Body of pancreas (tissue), 4 donors: Measurements from ENCODE around the gene SLC6A1. TPM values are rescaled to one million over a fixed set of nuclear protein-coding genes. Genes with fewer than 3 reads are reported as not detected.

ENCODE experiments used
- ATAC-seq: fragments of 150-250 bp; one replicate; pipeline ENCODE4 v1.9.1; 2016
- DNase-seq, 4 donors: peaks; one replicate each; pipeline ENCODE4 v3.0.0-alpha.2; 2019
- H3K27ac ChIP-seq, 4 donors: fragments of 200-600 bp; sonication (generic); 1 replicate in 3 of 4; 2 replicates in 1 of 4; pipeline versions ENCODE4 v1.5.1 to v1.6.1; 2016 to 2019; ENCODE audit warnings: mild to moderate bottlenecking in 1 of 4, mixed read lengths in 1 of 4, moderate library complexity in 1 of 4
- H3K27me3 ChIP-seq, 2 donors: fragments of 200-600 bp; sonication (generic); one replicate each; pipeline ENCODE4 v1.6.0; 2016; ENCODE audit warnings: mild to moderate bottlenecking in 1 of 2
- H3K36me3 ChIP-seq, 2 donors: fragments of 200-600 bp; sonication (generic); replicated peaks in 1 of 2; 2 replicates each; pipeline ENCODE4 v1.5.1; 2016; ENCODE audit warnings: low read depth in 2 of 2; ENCODE audit not compliant: insufficient read depth in 1 of 2
- H3K4me1 ChIP-seq: fragments of 200-600 bp; sonication (generic); one replicate; pipeline ENCODE4 v1.6.0; 2016
- H3K4me3 ChIP-seq, 2 donors: fragments of 200-600 bp; sonication (generic); 1 replicate in 1 of 2; 2 replicates in 1 of 2; pipeline ENCODE4 v1.5.1; 2016 to 2019
- H3K9me3 ChIP-seq, 3 donors: fragments of 200-600 bp; sonication (generic); 1 replicate in 2 of 3; 2 replicates in 1 of 3; pipeline ENCODE4 v1.5.1; 2016
- POLR2A ChIP-seq, 3 donors: fragments of 450-650 bp; IDR thresholded peaks; one replicate each; pipeline ENCODE4 v1.6.1; 2016; ENCODE audit warnings: antibody characterized with exemption in 3 of 3, mild to moderate bottlenecking in 2 of 3
- WGBS, 2 donors: methylation state at CpG; one replicate each; pipeline ENCODE4 v1.1.5; 2017; 5-methylcytosine and 5-hydroxymethylcytosine counted together
- intact Hi-C: fragments of 100-400 bp; cut with DNase I; formaldehyde crosslinking; loops from one replicate; pipeline ENCODE4 v1.15.1; 2023
- total RNA-seq, 2 donors: library from RNA; depleted of rRNA; stranded (reverse); fragments of >200 nt; gene quantifications; one replicate each; pipeline ENCODE4 v1.1.0, GENCODE V29; 2016
- TF ChIP-seq, protein P1 (sequence below), 7 experiments: fragments of 450-650 bp in 4 of 7; fragments of 200-600 bp in 3 of 7; sonication (generic) in 3 of 7; IDR thresholded peaks; one replicate each; pipeline ENCODE4 v1.5.1; 2016 to 2019; ENCODE audit warnings: antibody characterized with exemption in 7 of 7

The SLC6A1 gene
- total RNA-seq, 2 donors from 2014 or later = 0.26 to 0.66 TPM

- no peaks in the 10 kb centered on the region for H3K36me3 ChIP-seq
- no peak for TF ChIP-seq POLR2A (IDR thresholded peaks at IDR 0.05)
- TF ChIP-seq, protein P1, sequence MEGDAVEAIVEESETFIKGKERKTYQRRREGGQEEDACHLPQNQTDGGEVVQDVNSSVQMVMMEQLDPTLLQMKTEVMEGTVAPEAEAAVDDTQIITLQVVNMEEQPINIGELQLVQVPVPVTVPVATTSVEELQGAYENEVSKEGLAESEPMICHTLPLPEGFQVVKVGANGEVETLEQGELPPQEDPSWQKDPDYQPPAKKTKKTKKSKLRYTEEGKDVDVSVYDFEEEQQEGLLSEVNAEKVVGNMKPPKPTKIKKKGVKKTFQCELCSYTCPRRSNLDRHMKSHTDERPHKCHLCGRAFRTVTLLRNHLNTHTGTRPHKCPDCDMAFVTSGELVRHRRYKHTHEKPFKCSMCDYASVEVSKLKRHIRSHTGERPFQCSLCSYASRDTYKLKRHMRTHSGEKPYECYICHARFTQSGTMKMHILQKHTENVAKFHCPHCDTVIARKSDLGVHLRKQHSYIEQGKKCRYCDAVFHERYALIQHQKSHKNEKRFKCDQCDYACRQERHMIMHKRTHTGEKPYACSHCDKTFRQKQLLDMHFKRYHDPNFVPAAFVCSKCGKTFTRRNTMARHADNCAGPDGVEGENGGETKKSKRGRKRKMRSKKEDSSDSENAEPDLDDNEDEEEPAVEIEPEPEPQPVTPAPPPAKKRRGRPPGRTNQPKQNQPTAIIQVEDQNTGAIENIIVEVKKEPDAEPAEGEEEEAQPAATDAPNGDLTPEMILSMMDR (IDR thresholded peaks at IDR 0.05) = no peak
- DNase-seq = no peak
- H3K27me3 ChIP-seq = no peaks in the 10 kb centered on the region
- ATAC-seq = no peak
- no peak overlapping the region for H3K4me3 ChIP-seq
- intact Hi-C loops = loop anchor here (5.0 kb wide), 1 partner anchor 108 kb away; no protein-coding TSS in a partner anchor
- H3K9me3 ChIP-seq = no peaks in the 10 kb centered on the region
- WGBS, 2 donors = 75 to 78% methylated on average over 10 of the region's 10 CpGs
- H3K4me1 ChIP-seq = no peaks in the 10 kb centered on the region
- no peak overlapping the region for H3K27ac ChIP-seq
Measured at GRCh38 chr3:11055496-11055895, 62.9 kb downstream of the SLC6A1 start.

DNA sequence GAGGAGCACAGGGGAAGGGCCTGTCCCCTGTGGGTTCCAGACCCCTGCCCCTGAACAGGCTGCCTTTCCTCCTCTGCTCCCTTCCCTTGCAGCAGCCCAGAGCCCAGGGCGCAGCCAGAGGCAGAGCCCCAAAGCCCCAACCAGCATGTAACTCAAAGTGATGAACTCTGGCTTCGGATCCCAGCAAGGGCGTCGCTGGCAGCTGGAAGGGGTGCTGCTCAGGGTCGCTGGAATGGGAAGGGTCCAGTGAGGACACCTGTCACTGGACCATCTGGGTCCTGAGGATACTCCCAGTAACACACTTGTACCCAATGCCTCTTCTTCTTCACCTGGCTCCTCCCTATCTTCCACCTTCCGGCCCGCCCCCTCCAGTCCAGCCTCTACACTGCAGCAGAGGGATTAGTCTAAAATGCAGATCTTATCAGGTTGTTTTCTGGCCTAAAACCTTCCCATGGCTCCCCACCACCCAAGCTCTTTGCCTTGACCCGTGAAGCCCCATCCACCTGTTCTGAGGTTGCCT, 64.0 kb downstream of the SLC6A1 start:
- intact Hi-C loops = loop anchor here (5.0 kb wide), 1 partner anchor 109 kb away; no protein-coding TSS in a partner anchor
- no peak overlapping the region for H3K27ac ChIP-seq
- no peaks in the 10 kb centered on the region for H3K36me3 ChIP-seq
- no peak overlapping the region for H3K4me3 ChIP-seq
- DNase-seq (no peak), ATAC-seq (no peak)
- 53 to 73% methylated on average over 8 of the region's 8 CpGs for WGBS, 2 donors
- no peaks in the 10 kb centered on the region for H3K9me3 ChIP-seq
- peaks cover 7% of the 10 kb centered on the region for H3K4me1 ChIP-seq
- no peaks in the 10 kb centered on the region for H3K27me3 ChIP-seq
- TF ChIP-seq POLR2A (IDR thresholded peaks at IDR 0.05) = no peak
- TF ChIP-seq, protein P1 (IDR thresholded peaks at IDR 0.05) = no peak

DNA sequence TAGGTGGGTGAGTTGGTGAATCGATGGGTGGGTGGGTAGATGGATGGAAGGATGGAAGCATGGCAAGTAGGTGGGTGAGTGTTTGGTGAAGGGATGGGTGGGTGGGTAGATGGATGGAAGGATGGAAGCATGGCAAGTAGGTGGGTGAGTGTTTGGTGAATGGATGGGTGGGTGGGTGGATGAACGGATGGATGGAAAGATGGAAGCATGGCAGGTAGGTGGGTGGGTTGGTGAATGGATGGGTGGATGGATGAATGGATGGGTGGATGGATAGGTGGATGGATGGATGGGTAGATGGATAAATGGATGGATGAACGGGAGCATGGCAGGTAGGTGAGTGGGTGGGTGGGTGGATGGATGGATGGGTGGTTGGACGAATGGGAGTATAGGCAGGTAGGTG, 65.1 kb downstream of the SLC6A1 start:
- H3K27ac ChIP-seq = no peak overlapping the region
- intact Hi-C loops = loop anchor here (5.0 kb wide), 1 partner anchor 110 kb away; no protein-coding TSS in a partner anchor
- no peak for ATAC-seq
- TF ChIP-seq POLR2A (IDR thresholded peaks at IDR 0.05) = no peak
- TF ChIP-seq, protein P1 (IDR thresholded peaks at IDR 0.05) = no peak
- no peak overlapping the region for H3K4me3 ChIP-seq
- H3K27me3 ChIP-seq = no peaks in the 10 kb centered on the region
- H3K9me3 ChIP-seq = no peaks in the 10 kb centered on the region
- 53 to 56% methylated on average over 4 of the region's 4 CpGs for WGBS, 2 donors
- H3K4me1 ChIP-seq = peaks cover 7% of the 10 kb centered on the region
- no peak for DNase-seq
- no peaks in the 10 kb centered on the region for H3K36me3 ChIP-seq

- H3K4me3 ChIP-seq = no peak overlapping the region
- intact Hi-C loops = loop anchor here (5.0 kb wide), 1 partner anchor 112 kb away; no protein-coding TSS in a partner anchor
- H3K4me1 ChIP-seq = peaks cover 7% of the 10 kb centered on the region
- no peaks in the 10 kb centered on the region for H3K9me3 ChIP-seq
- WGBS, 2 donors = 20 to 26% methylated on average over 11 to 14 of the region's 14 CpGs
- H3K27me3 ChIP-seq = no peaks in the 10 kb centered on the region
- no peak overlapping the region for H3K27ac ChIP-seq
- peak; percentile 40 for ATAC-seq
- H3K36me3 ChIP-seq = no peaks in the 10 kb centered on the region
- TF ChIP-seq, protein P1 (IDR thresholded peaks at IDR 0.05) = peak; percentile 17 to 67 (median 61)
- no peak for TF ChIP-seq POLR2A (IDR thresholded peaks at IDR 0.05)
- peak; percentile 27 to 59 (median 46) for DNase-seq
Measured at GRCh38 chr3:11059090-11059798, 66.7 kb downstream of the SLC6A1 start.
